ENCODE measurements around the gene BTNL8.

DNA sequence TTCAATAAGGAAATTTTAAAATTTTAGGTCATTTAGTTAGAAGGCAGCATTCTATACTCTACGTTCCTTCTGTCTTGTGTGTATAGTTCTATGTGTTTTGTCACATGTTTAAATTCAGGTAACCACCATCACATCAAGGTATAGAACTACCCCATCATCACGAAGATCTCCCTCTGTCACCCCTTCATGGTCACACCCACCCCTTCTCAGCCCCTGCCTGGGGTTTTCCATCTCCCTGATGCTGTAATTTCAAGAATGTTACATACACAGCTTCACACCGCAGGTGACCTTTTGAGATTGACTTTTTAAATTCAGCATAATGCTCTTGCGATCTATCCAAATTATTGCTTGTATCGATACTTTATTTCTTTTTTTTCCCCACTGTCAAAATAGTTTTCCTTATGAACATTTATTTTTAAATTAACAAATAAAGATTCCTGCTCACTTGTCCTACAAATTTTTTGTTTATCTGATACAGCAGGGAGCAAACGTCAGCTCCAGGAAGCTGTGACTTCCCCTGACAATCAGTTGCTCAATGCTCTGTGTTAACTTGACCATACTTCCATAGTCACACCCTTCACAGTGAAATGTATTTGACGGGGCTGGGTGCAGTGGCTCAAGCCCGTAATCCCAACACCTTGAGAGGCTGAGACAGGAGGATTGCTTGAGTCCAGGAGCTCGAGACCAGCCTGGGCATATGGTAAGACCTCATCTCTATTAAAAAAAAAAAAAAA is 10.2 kb downstream of the BTNL8 start:
- TF ChIP-seq, protein P1, sequence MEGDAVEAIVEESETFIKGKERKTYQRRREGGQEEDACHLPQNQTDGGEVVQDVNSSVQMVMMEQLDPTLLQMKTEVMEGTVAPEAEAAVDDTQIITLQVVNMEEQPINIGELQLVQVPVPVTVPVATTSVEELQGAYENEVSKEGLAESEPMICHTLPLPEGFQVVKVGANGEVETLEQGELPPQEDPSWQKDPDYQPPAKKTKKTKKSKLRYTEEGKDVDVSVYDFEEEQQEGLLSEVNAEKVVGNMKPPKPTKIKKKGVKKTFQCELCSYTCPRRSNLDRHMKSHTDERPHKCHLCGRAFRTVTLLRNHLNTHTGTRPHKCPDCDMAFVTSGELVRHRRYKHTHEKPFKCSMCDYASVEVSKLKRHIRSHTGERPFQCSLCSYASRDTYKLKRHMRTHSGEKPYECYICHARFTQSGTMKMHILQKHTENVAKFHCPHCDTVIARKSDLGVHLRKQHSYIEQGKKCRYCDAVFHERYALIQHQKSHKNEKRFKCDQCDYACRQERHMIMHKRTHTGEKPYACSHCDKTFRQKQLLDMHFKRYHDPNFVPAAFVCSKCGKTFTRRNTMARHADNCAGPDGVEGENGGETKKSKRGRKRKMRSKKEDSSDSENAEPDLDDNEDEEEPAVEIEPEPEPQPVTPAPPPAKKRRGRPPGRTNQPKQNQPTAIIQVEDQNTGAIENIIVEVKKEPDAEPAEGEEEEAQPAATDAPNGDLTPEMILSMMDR (IDR thresholded peaks at IDR 0.05; ENCODE audit: borderline replicate concordance, extremely low read depth, low read length, poor library complexity, severe bottlenecking) = no peak
- TF ChIP-seq EZH2 (IDR thresholded peaks at IDR 0.05; ENCODE audit: borderline replicate concordance, low read depth, low read length, severe bottlenecking) = no peak

Measured in DND-41 (cell line).